Trophoblast cell (in vitro differentiated cells and primary cell): Measurements from ENCODE around the gene CC2D2A.

Experiments
- DNase-seq, 2 donors: peaks; one replicate each; pipeline ENCODE4 v3.0.0-alpha.2; 2016
- H2AFZ ChIP-seq: 2 replicates; pipeline ENCODE4 v1.6.1; 2013; ENCODE audit warnings: low read length, moderate library complexity, mild to moderate bottlenecking; ENCODE audit not compliant: insufficient read depth, poor library complexity
- H2AK5ac ChIP-seq: 2 replicates; pipeline ENCODE4 v1.6.1; 2013; ENCODE audit warnings: mild to moderate bottlenecking, low read length
- H2BK120ac ChIP-seq: 2 replicates; pipeline ENCODE4 v1.6.1; 2013; ENCODE audit warnings: low read length, mild to moderate bottlenecking, moderate library complexity; ENCODE audit not compliant: insufficient read depth, poor library complexity
- H2BK12ac ChIP-seq: 2 replicates; pipeline ENCODE4 v1.6.1; 2013; ENCODE audit warnings: mild to moderate bottlenecking, low read length, moderate library complexity
- H2BK5ac ChIP-seq: 2 replicates; pipeline ENCODE4 v1.6.1; 2013; ENCODE audit warnings: low read length, low read depth, moderate library complexity, mild to moderate bottlenecking; ENCODE audit not compliant: poor library complexity
- H3K14ac ChIP-seq: 2 replicates; pipeline ENCODE4 v1.6.1; 2013; ENCODE audit warnings: mild to moderate bottlenecking, low read length
- H3K18ac ChIP-seq: 2 replicates; pipeline ENCODE4 v1.6.1; 2013; ENCODE audit warnings: mild to moderate bottlenecking, low read length
- H3K23ac ChIP-seq: 2 replicates; pipeline ENCODE4 v1.6.1; 2013; ENCODE audit warnings: low read length
- H3K27ac ChIP-seq: 2 replicates; pipeline ENCODE4 v1.5.1; 2013; ENCODE audit warnings: low read depth, mild to moderate bottlenecking, inconsistent platforms, low read length, moderate library complexity
- H3K27me3 ChIP-seq: 2 replicates; pipeline ENCODE4 v1.6.1; 2013; ENCODE audit warnings: inconsistent platforms, mild to moderate bottlenecking, low read length, moderate library complexity; ENCODE audit not compliant: insufficient read depth
- H3K36me3 ChIP-seq, 2 experiments: 1 replicate in 1 of 2; 2 replicates in 1 of 2; pipeline ENCODE4 v1.6.1; 2013; ENCODE audit warnings: low read length in 2 of 2, mild to moderate bottlenecking in 2 of 2, moderate library complexity in 1 of 2; ENCODE audit not compliant: insufficient read depth in 2 of 2, control insufficient read depth in 1 of 2
- H3K4ac ChIP-seq: 2 replicates; pipeline ENCODE4 v1.6.1; 2013; ENCODE audit warnings: low read depth, mild to moderate bottlenecking, low read length, moderate library complexity
- H3K4me1 ChIP-seq, 2 experiments: 1 replicate in 1 of 2; 2 replicates in 1 of 2; pipeline ENCODE4 v1.6.1; 2013; ENCODE audit warnings: low read length in 2 of 2, mild to moderate bottlenecking in 2 of 2, moderate library complexity in 1 of 2; ENCODE audit not compliant: insufficient read depth in 2 of 2, control insufficient read depth in 1 of 2
- H3K4me2 ChIP-seq: 2 replicates; pipeline ENCODE4 v1.6.1; 2013; ENCODE audit warnings: inconsistent platforms, mild to moderate bottlenecking, low read length, moderate library complexity
- H3K4me3 ChIP-seq: 2 replicates; pipeline ENCODE4 v1.5.1; 2013; ENCODE audit warnings: mild to moderate bottlenecking, low read depth, low read length, inconsistent platforms
- H3K79me1 ChIP-seq: one replicate; pipeline ENCODE4 v1.6.1; 2013; ENCODE audit warnings: low read length
- H3K79me2 ChIP-seq: 2 replicates; pipeline ENCODE4 v1.6.1; 2013; ENCODE audit warnings: low read length, mild to moderate bottlenecking; ENCODE audit not compliant: control insufficient read depth, insufficient read depth, poor library complexity
- H3K9ac ChIP-seq: 2 replicates; pipeline ENCODE4 v1.6.1; 2013; ENCODE audit warnings: mild to moderate bottlenecking, low read length
- H3K9me3 ChIP-seq: 2 replicates; pipeline ENCODE4 v1.6.1; 2013; ENCODE audit warnings: low read depth, mild to moderate bottlenecking, control low read depth, inconsistent platforms, low read length; ENCODE audit not compliant: insufficient read depth
- H4K12ac ChIP-seq: 2 replicates; pipeline ENCODE4 v1.6.1; 2013; ENCODE audit warnings: low read depth, mild to moderate bottlenecking, low read length, moderate library complexity
- H4K8ac ChIP-seq: 2 replicates; pipeline ENCODE4 v1.6.1; 2013; ENCODE audit warnings: low read depth, mild to moderate bottlenecking, low read length, moderate library complexity
- H4K91ac ChIP-seq: one replicate; pipeline ENCODE4 v1.6.1; 2013; ENCODE audit warnings: low read depth, mild to moderate bottlenecking, low read length, moderate library complexity
- WGBS: extraction: QIAGEN DNeasy Blood & Tissue Kit; methylation state at CpG from one replicate; pipeline ENCODE4 v1.1.7; 2013; ENCODE audit warnings: missing lambda C conversion rate; ENCODE audit not compliant: insufficient read length, insufficient coverage; ENCODE audit errors: extremely low coverage; 5-methylcytosine and 5-hydroxymethylcytosine counted together

CC2D2A gene

DNA sequence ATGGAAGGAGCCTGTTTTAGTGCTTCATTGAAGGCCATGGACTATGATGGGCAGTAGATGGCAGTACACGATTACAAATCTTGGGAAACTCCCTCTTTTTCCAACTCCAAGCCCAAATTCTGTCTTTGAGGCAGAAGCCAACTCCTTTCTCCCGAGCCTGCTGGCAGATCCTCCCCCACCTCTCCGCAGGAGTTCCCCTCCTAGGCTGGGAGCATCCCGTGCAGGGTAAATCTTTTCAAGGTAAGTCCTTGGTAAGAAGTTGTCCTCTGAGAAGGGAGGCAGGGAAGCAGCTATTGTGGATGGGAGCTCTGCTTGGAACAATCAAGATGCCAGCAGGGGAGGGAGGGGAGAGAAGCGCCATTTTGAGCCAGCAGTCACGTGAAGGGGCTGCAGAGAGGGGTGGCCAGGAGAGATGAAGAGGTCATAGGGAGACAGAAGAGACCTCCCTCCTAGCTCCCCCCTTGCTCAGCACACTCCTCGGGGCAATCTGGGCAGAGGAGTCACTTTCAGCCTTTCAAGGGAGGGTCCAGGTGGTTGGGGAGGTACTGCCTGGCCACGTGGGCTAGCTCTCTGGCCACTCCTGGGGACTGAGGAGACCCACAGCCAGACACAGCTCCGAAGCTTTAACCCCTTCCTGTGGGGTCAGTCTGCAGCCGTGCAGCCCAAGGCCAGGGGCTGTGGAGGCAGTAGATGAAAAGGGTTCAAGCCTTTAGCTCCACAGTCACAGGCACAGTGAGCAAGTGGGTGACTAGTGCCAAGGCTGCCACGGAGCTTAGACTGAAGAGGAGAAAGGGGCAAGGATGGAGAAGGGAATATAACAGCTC lies 9.6 kb downstream of the CC2D2A start:
- Histone ChIP-seq H3K36me3 (no peaks in the 10 kb centered on the region), H3K9ac (peak overlapping the region; percentile 77), H3K4me2 (peak overlapping the region; percentile 75), H3K23ac (no peak overlapping the region), H3K4ac (no peak overlapping the region), H2AK5ac (no peak overlapping the region), H4K8ac (peak overlapping the region; percentile 75), H2BK5ac (no peak overlapping the region), H2BK12ac (peak overlapping the region; percentile 38), H3K4me3 (peak overlapping the region; percentile 51), H3K27ac (peak overlapping the region; percentile 57), H3K79me2 (no peaks in the 10 kb centered on the region), H3K14ac (no peak overlapping the region), H2BK120ac (peak overlapping the region; percentile 27), H3K79me1 (peaks cover 2% of the 10 kb centered on the region), H2AFZ (peak overlapping the region; percentile 55), H3K9me3 (no peaks in the 10 kb centered on the region), H3K27me3 (no peaks in the 10 kb centered on the region), H4K12ac (peak overlapping the region; percentile 32), H3K18ac (peak overlapping the region; percentile 37), H4K91ac (peak overlapping the region; percentile 56), H3K4me1 (peaks cover 0 to 10% of the 10 kb centered on the region in 2 experiments)
- no CpG with 5 or more reads among the region's 11 CpGs for WGBS
- DNase-seq: peak; percentile 58 to 86

DNA sequence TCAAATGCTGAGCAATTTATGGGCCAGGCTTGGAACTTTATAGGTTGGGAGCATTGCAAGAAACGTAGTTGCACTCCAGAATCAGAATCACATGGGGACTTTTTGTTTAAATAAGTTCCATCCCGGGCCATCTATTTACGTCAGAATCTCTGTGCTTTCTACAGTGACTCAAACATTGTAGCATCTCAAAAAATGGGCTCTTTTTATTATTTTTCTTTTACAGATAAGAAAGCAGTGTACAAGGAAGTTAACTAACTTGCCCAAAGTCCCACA lies 10.2 kb downstream of the CC2D2A start:
- no peaks in the 10 kb centered on the region for H3K9me3 ChIP-seq
- H3K4ac ChIP-seq: no peak overlapping the region
- no peak overlapping the region for H2AK5ac ChIP-seq
- H3K9ac ChIP-seq: peak overlapping the region; percentile 4
- no peaks in the 10 kb centered on the region for H3K79me2 ChIP-seq
- no peak for DNase-seq
- H4K12ac ChIP-seq: no peak overlapping the region
- peak overlapping the region; percentile 55 for H2AFZ ChIP-seq
- H3K14ac ChIP-seq: no peak overlapping the region
- no peak overlapping the region for H2BK120ac ChIP-seq
- WGBS: no CpG with 5 or more reads among the region's 3 CpGs
- peak overlapping the region; percentile 37 for H3K18ac ChIP-seq
- H3K27me3 ChIP-seq: no peaks in the 10 kb centered on the region
- no peak overlapping the region for H3K23ac ChIP-seq
- peaks cover 2% of the 10 kb centered on the region for H3K79me1 ChIP-seq
- no peak overlapping the region for H2BK5ac ChIP-seq
- no peaks in the 10 kb centered on the region for H3K36me3 ChIP-seq
- peak overlapping the region; percentile 75 for H4K8ac ChIP-seq
- peak overlapping the region; percentile 38 for H2BK12ac ChIP-seq
- peaks cover 0 to 10% of the 10 kb centered on the region in 2 experiments for H3K4me1 ChIP-seq
- peak overlapping the region; percentile 56 for H4K91ac ChIP-seq
- H3K4me3 ChIP-seq: peak overlapping the region; percentile 51
- H3K4me2 ChIP-seq: peak overlapping the region; percentile 75
- H3K27ac ChIP-seq: no peak overlapping the region

DNA sequence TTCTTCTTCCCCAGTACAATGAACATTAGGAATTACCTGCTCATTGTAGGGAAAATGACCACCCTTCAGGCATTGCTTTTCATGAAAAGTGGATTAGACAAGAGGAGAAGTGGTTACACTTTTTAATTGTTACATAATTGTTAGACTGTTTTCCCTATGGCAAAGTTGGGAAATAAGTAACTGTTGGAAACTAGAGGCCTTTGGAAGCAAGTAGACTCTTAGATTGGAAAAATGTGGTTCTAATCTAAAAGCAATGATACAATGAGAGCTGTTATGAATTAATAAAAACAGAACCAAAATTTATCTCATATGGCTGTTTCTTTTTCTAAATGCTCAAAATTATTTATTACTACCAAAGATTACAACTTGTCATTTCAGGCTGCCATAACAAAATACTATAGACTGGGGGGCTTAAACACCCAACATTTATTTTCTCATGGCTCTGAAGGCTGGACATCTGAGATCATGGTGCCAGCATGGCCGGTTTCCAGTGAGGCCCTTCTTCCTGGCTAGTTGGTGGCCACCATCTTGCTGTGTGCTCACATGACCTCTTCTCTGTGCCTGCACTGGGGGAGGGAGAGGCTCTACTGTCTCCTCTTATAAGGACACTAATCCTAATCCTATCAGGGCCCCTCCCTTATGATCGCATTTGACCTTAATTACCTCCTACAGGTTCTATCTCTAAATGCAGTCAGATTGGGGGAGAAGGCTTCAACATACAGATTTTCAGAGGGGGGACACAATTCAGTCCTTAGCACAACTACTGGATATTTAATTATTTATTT lies 12.5 kb downstream of the CC2D2A start:
- H3K27ac ChIP-seq: no peak overlapping the region
- H3K4me3 ChIP-seq: no peak overlapping the region
- H2BK12ac ChIP-seq: no peak overlapping the region
- H4K8ac ChIP-seq: no peak overlapping the region
- H2BK120ac ChIP-seq: no peak overlapping the region
- H3K9ac ChIP-seq: no peak overlapping the region
- H3K4ac ChIP-seq: no peak overlapping the region
- H2AFZ ChIP-seq: no peak overlapping the region
- H3K79me2 ChIP-seq: no peaks in the 10 kb centered on the region
- no peak overlapping the region for H2BK5ac ChIP-seq
- H3K9me3 ChIP-seq: no peaks in the 10 kb centered on the region
- no peak overlapping the region for H4K12ac ChIP-seq
- WGBS: no CpG with 5 or more reads among the region's 2 CpGs
- no peak overlapping the region for H3K18ac ChIP-seq
- no peak overlapping the region for H3K14ac ChIP-seq
- H3K36me3 ChIP-seq: no peaks in the 10 kb centered on the region
- no peak overlapping the region for H2AK5ac ChIP-seq
- no peak overlapping the region for H3K23ac ChIP-seq
- no peak for DNase-seq
- no peak overlapping the region for H4K91ac ChIP-seq
- no peaks in the 10 kb centered on the region for H3K27me3 ChIP-seq
- H3K4me1 ChIP-seq: peaks cover 0 to 10% of the 10 kb centered on the region in 2 experiments
- peaks cover 2% of the 10 kb centered on the region for H3K79me1 ChIP-seq
- no peak overlapping the region for H3K4me2 ChIP-seq

DNA sequence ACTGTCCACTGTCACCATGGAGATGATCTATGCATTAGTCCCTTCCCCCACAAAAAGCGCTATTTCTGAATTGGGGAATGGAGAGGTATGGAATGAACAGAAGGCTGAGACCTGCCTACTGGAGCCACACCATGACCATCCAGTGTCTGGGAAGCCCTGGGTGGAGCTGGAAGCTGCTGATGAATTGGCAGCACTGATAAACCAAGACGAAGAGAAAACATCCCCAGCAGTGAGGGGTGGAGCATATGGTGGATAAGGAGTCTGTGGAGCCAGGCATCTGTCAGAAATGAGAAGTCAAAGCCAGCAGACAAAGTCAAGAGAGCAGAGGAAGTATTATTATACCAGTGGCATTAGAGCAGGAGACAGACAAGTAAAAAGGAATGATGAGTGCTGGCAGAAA lies 13.2 kb downstream of the CC2D2A start:
- H3K14ac ChIP-seq: no peak overlapping the region
- no CpG with 5 or more reads among the region's 2 CpGs for WGBS

More for the DNA sequence above, 13.2 kb downstream of the CC2D2A start:
- no peak overlapping the region for H2AFZ ChIP-seq
- no peak for DNase-seq
- H2BK5ac ChIP-seq: no peak overlapping the region
- H3K18ac ChIP-seq: no peak overlapping the region
- H3K4ac ChIP-seq: no peak overlapping the region
- H3K79me1 ChIP-seq: peaks cover 2% of the 10 kb centered on the region
- no peak overlapping the region for H2BK120ac ChIP-seq
- H3K36me3 ChIP-seq: no peaks in the 10 kb centered on the region
- no peak overlapping the region for H3K27ac ChIP-seq
- H3K4me3 ChIP-seq: no peak overlapping the region
- no peak overlapping the region for H3K23ac ChIP-seq
- H3K4me1 ChIP-seq: peaks cover 0 to 10% of the 10 kb centered on the region in 2 experiments
- no peak overlapping the region for H4K91ac ChIP-seq
- no peak overlapping the region for H3K4me2 ChIP-seq
- H3K9me3 ChIP-seq: no peaks in the 10 kb centered on the region
- no peak overlapping the region for H2AK5ac ChIP-seq
- H2BK12ac ChIP-seq: no peak overlapping the region
- no peaks in the 10 kb centered on the region for H3K79me2 ChIP-seq
- no peak overlapping the region for H4K12ac ChIP-seq
- no peaks in the 10 kb centered on the region for H3K27me3 ChIP-seq
- H4K8ac ChIP-seq: no peak overlapping the region
- H3K9ac ChIP-seq: no peak overlapping the region
